GM15510 (cell line): ENCODE results near the gene TRAF3.

ENCODE experiments used
- POLR2A ChIP-seq: IDR thresholded peaks from 3 replicates; pipeline ENCODE4 v1.6.1; 2011; ENCODE audit warnings: borderline replicate concordance; ENCODE audit not compliant: insufficient read length; ENCODE audit errors: extremely low read depth

Gene TRAF3

DNA sequence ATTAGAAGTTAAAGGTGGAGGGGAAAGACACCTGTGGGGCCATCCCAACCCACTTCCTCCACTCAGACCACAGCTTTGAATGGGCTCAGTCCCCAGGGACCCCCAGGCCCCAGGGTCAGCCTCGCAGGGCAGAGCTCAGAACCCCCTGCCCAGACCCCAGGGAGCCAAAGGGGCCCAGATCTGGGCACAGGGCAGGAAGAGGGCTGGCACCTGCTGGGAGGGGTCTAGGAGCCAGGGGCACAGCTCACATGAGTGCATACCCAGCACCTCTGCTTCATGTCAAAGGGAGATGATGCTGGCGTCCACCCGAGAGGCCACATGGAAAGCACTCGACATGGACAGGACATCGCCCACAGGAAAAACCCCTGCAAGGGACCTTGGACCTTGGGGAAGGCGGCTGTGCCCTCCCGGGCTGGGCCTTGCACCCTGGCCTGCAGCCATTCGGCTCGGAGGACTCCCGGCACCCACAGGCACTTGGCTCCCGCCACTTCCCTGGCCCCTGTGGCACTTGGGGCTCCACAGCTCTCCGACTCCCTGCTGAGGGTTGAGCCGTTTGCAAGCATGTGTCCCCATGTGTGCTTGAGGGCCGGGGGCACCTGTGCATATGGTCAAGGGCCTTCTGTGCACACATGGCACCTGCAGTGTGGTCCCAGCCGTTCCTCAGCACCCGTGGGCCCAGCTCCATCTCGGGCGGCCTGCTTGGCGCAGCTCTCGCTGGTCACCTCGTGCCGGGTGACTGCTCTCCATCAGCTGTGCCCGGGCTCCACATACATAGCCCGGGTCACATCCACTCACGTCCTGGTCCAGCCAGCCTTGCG lies 137.4 kb downstream of the TRAF3 start:
- no peak for TF ChIP-seq POLR2A

DNA sequence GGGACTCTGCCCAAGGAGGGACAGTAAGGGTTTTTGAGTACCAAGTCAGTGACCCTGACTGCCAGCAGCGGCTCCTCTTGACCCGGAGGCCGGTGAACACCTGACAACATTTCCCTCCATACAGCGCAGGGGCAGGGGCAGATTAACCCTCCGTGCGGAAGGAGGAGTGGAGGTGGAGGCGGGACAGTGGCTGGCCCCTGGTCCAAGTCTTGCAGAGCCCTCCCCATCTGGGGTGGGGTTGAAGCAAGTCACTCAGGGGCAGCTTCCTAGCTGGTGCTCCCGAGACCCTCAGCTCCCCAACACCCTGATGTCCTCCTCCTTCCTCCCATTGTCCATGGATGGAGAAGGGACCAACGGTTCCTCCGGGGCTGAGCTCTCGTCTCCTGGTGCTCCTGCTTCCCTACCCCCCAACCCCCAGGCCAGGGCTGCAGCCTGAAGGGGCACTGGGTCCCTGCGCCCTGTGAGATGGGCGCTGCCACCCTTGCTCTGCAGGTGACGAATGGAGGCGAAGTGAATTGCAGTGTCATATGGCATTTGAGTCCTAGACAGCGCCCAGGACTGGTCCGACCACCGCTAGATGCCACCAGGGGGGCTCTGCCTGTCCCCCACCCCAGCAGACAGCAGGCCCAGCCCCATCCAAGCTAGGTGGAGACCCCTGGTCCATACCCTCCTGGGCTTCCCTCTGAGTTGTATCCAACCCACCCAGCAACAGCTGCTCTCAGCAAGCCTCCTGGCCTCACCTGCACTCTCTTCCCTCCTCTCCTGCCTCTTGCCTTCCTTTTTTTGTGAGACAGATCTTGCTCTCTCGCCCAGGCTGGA lies 138.3 kb downstream of the TRAF3 start:
- no peak for TF ChIP-seq POLR2A

DNA sequence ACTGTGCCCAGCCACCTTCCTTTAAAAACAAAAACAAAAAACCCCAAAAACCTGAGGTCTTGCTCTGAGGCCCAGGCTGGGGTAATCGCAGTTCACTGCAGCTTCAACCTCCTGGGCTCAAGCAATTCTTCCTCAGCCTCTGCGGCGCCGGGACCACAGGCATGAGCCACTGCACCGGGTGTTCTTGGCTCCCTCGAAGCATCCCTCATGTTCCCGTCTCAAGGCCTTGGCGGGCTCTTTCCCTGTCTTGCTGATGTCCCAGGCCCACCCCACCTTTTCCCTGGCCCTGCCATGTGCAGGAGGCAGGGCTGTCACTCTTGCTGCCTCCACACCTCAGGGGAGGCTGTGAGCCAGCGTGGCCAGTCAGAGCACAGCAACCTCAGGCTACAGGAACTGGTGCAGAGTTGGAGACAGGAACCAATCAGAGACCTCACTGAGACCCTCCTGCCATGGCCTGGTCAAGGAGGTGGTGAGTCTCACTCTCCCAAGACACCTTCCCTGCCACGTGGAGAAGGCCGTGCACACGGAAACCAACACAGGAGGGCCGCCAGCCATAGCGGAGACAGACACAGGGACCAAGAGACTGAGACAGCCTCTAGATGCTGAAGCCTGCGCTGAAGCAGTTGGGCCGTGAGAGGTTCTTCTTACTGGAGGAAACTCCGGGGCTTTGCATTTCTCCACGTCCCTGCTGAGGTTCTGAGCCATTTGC lies 139.3 kb downstream of the TRAF3 start:
- TF ChIP-seq POLR2A, result no peak

DNA sequence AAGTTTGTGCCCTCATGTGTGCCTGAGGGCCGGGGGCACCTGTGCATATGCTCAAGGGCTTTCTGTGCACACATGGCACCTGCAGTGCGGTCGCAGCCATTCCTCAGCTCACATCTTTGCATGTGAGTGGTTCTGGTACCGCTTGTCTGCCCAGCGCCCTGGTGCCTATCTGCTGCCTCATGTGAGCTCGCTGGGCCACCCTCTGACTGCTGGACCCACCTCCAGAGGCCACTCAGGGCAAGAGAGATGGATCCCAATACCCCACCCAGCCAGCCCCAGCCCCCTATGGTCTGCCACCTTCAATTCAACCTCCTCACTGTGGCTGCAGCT lies 139.8 kb downstream of the TRAF3 start:
- TF ChIP-seq POLR2A, result no peak

DNA sequence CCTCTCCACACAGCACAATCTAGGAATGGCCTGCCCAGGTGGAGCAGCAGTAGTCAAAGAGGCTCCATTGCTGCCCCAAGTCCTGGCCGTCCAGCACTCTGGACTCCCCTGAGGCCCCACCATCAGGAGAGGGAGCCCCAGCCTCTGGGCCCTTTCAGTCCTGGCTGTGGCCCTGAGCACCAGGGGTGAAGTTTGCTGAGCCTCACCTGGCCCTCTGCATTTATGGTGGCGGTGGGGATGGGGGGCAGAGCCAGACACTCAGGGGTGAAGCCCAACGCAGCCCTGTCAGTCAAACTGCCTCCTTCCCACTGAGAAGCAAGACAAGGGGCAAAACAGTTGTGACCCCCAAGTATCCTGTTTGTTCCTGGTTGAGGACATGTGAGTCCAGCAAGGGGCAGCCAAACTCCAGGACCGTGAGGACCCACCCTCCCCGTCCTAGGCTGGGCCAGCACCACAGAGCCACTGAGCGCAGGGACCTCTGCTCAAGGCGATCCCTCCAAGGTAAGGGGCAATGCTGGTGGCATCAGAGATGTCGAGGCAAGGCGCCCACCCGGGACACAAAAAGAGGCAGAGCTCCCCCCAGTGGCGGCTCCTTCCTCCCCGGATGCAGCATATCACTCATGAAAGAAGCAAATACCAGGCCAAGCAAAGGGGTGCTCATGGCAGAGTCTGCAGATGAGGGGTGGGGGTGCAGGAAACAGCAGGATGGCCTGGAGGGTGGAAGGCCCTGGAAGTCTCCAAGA lies 140.4 kb downstream of the TRAF3 start:
- no peak for TF ChIP-seq POLR2A

DNA sequence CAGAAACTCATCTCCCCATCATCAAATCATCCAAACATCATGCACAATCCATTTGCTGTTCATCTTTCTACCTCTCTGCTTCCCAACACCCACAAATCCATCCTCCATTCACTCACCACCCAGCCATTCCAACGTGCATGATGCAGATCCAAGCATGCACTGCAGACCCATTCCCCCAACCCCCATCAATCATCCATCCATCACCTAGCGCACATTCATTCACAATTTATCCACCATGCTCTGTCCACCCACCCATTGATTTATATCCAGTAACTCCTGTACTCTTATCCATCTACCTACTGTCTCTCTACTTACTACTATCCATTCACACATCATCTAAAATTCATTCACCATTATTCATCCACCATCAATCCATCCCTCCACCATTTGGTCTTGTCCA lies 141.2 kb downstream of the TRAF3 start:
- TF ChIP-seq POLR2A, result no peak

DNA sequence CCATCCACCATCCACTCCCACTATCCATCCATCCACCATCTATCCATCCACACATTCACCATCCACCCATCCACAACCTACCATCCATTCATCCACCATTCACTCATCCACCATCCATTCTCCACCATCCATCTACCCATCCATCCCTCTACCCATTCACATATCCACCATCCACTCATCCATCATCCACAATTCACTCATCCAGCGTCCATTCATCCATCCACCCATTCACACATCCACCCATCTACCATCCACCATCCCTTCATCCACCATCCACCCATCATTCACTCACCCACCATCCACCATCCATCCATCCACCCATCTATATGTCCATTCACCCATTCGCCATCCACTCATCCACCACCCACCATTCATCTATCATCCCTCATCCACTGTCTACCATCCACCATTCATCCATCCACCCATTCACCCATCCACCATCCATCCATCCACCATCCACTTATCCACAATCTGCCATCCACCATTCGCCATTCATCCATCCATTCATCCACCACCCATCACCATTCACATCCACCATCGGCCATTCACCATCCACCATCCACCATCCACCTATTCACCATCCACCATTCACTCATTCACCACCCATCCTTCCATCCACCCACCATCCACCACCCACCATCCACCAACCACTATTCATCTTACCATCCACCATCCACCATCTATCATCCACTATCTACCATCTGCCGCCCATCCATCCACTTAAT lies 143.2 kb downstream of the TRAF3 start:
- TF ChIP-seq POLR2A, result no peak

DNA sequence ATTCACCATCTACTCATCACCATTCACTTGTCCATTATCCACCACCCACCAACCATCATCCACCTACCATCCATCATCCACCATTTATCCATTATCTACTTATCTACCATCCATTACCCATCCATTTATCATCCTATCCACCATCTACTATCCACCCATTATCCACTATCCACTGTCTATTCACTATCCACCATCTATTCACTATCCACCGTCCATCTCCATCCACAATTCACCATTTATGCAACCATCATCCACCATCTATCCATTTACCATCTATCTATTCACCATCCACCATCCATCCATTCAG lies 143.7 kb downstream of the TRAF3 start:
- no peak for TF ChIP-seq POLR2A

DNA sequence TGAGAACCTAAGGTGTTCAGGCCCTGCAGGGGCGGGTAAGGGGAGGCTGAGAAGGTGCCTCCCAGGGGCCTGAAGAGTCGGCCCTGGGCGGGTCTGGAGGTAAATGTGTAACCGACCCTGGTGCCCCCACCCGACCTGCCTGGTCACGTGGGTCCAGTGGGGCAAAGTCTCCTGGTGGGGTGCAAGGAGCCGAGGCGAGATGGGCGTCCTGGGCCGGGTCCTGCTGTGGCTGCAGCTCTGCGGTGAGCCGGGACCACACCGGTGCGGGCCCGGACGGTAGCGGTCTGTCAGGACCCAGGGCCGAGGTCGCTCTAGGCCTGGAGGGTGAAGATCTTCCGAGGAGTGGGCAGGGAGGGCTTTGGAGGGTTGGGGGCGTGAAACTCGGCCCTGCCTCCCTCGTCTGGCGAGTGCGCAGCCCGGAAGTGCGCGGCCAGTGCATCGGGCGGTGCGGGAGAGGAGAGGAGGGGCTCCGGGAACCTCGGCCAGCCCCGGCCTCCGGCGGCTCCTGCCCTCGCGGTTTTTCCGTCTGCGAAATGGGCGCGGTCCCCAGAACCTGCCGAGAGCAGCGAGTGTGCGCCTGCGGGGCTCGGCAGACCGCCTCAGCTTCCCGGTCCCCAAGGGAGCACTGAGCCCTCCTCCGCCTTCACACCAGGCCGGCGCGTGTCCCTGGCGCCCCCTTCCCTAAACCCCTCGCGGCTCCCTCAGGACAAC lies 145.4 kb downstream of the TRAF3 start, which contains the start of gene AMN:
AMN (plus strand) TSS at position 174 of the 711 bp plus-strand sequence; CDS start at position 200, 26 bp downstream.
- TF ChIP-seq POLR2A, result no peak

DNA sequence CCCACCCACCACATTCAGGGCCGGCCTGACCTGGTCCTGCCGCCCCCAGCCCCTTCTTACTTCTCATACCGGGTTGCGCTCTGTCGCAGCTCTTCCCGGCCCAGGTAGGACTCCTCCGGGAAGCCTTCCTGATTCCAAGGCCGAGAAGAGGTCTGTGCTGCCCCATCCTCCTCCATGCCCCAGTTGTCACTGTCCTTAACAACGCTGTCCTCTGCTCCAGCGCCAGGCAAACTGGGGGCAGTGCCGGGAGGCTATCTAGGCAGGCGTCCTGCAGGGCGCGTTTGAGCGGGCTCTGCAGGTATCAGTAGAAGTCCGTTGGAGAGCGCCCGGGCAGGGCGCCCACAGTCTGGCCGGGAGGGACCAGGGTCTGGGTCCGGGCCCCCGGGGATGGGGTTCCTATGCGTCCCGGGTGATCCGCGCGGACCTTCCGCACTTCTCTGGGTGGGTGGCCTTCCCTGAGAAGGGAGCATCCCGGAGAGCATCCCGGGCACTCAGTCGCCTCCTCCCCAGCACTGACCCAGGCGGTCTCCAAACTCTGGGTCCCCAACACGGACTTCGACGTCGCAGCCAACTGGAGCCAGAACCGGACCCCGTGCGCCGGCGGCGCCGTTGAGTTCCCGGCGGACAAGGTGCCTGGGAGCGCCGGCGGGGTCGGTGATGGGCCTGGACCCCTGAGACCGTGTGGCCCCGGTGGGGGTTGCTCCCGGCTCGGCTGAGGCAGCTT lies 146.1 kb downstream of the TRAF3 start:
- TF ChIP-seq POLR2A, result no peak

DNA sequence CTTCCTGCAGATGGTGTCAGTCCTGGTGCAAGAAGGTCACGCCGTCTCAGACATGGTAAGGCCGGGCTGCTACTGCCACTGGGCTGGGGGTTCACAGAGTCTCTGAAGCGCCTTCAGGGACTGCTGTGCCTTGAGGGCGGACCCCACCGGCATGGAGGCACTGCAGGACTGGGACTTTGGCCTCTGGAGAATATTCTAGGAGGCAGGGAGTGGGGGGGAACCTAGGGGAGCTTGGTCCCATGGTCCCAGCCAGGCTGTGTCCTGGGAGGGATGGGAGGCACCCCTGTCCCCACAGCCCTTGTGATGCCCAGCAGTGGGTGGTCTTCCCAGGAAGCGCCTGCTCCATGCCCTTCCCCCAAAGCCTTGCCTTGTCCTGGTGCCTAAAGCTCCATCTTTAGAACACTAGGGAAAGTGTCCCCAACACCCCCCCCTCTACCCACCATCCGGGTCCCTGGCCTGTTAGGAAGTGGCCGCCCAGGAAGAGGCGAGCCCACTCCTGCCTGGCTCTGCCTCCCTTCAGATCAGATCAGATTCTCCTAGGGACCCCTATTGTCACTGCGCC lies 146.8 kb downstream of the TRAF3 start:
- no peak for TF ChIP-seq POLR2A

DNA sequence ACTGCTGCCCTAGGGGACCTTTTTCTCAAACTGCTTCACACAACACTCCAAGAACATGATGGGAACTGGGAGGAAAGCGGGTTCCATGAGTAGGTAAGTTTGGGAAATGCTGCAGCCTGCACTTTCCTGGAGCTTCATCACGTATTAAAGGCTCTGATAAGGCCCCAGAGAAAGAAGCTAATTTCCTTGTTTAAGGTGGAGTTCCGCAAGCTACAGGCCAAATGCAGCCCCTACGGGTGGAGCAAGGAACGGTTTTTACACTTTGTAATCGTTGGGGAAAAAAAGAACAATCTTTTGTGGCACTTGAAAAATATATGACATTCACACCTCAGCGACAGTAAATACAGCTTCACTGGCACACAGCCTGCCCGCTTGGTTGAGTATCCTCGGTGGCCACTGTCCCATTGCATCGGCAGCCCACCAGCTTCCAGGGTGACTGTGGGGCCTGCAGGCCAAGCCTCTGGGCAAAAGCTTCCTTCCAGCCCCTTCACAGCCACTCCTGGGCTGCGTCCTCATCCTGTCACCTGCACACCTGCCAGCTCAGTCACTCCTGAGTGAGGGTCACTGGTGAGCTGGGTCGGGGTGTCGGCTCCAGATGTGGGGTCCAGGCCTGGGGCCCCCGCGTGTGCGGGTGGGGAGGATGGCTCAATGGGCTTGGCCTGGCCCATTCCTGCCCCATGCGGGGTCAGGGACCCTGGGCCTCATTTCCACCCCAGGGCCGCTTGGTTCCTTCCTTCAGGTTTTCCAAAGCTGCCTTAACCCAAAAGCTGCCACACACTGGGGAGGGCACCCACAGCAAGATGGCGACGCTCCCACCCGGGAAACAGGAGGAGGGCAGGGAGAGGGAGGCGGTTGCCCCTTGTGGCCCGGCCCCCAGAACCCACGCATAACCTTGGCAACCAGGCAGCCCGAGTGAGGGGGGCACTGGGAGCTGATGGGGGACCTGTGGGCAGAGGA lies 147.7 kb downstream of the TRAF3 start:
- TF ChIP-seq POLR2A, result no peak

DNA sequence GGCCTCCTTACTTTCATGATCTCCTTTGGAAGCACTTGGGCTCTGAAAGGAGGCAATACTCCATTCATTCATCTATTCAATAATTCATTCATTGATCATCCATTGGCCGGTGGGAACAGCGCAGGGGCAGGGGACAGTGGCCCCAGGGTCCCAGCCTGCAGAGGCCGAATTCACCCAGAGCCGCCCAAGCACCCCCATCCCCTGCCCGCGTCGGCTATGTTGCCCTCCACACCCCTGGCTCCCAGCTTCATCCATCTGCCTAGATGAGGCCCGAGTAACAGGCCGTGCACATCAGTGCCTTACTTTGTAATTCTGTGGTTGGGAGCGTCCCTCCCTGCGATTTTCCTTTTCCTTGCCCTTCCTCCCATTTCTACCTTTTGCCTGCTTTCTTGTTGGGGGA lies 148.4 kb downstream of the TRAF3 start:
- TF ChIP-seq POLR2A, result no peak
